RPMI8226 (cell line): ENCODE data around the gene EIF3B.
"Not testable (repeated sequence)": the region's sequence is repeated elsewhere in the genome, so short reads cannot be mapped to it uniquely, and the experiment has no call there.

ENCODE experiments used
- DNase-seq: peaks from one replicate; pipeline ENCODE4 v3.0.0-alpha.2; 2015

Gene EIF3B

GRCh38 chr7:2350055-2350454 lies 4.6 kb upstream of the EIF3B start:
- DNase-seq: no peak

- no peak for DNase-seq
These were observed 3.8 kb upstream of the EIF3B start for GRCh38 chr7:2350861-2351260.

- no peak for DNase-seq
These were observed 1.3 kb upstream of the EIF3B start for GRCh38 chr7:2353113-2353935.

- DNase-seq: peak; percentile 95
These were observed 766 bp upstream of the EIF3B start for GRCh38 chr7:2353936-2354185.

DNA sequence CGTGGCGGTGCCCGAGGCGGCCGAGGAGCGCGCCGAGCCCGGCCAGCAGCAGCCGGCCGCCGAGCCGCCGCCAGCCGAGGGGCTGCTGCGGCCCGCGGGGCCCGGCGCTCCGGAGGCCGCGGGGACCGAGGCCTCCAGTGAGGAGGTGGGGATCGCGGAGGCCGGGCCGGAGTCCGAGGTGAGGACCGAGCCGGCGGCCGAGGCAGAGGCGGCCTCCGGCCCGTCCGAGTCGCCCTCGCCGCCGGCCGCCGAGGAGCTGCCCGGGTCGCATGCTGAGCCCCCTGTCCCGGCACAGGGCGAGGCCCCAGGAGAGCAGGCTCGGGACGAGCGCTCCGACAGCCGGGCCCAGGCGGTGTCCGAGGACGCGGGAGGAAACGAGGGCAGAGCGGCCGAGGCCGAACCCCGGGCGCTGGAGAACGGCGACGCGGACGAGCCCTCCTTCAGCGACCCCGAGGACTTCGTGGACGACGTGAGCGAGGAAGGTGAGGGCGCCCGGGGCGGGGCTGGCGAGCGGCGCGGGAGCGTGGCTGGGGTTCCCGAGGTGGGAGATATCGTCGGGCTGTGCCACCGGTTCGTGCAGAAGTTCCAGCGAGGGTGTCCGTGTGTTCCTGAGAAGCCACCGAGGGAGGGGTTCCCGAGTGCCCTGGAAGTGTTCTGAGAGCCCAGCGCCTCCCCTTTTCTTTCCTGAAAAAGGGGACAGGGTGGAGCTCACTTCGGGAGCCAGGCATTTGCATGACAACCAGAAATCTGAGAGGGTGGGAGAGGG lies 495 bp downstream of the EIF3B start:
- peak; percentile 34 for DNase-seq

DNA sequence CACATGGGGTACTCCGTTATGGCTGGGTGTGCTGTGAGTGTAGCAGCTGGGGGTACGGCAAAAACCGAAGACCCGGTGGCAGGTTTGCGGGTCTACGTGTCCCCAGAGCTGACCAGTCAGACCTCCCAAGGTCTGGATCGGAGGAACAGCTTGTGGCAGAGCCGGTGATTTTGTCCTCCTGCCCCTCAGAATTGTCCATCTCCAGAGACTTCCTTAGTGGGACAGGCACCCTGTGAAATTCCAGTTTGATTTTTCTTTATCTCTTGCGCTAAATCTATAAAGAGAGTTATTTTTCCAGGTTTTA lies 1.0 kb downstream of the EIF3B start:
- no peak for DNase-seq

GRCh38 chr7:2357165-2357564 lies 2.5 kb downstream of the EIF3B start:
- no peak for DNase-seq

- no peak for DNase-seq
These were observed 2.9 kb downstream of the EIF3B start for GRCh38 chr7:2357571-2357970.

GRCh38 chr7:2358968-2359527 lies 4.4 kb downstream of the EIF3B start:
- no peak for DNase-seq

DNA sequence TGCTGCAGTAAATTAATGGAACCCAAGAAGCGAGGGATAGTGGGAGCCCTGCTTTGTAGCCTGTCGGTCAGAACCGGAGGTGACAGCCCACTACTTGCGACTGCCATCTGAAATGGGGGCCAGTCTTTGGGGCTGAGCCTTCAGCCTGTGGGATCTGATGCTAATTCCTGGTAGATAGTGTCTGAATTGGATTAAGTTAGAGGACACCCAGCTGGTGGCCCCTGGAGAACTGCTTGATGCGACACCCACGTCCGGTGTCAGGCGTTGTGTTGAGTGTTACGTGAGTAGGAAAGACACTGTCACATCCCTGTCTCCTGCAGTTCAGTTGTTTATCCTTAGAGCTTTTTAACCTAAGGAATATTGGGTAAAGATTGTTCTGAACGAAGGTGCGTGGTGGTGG lies 5.0 kb downstream of the EIF3B start:
- no peak for DNase-seq

DNA sequence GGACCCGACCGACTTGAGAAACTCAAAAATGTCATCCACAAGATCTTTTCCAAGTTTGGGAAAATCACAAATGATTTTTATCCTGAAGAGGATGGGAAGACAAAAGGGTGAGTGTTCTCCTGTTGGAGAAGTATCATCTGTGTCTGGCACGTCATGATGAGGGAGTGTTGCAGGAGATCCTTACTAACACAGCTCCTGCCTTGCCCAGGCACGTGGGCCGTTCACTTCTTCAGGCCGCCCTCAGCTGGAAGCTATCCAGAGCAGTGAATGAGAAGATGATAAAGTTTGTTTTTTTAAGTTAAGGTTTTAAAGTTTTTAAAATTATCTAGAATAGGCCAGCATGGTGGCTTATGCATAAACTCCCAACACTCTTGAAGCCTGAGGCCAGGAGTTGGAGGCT lies 6.2 kb downstream of the EIF3B start:
- DNase-seq: no peak

DNA sequence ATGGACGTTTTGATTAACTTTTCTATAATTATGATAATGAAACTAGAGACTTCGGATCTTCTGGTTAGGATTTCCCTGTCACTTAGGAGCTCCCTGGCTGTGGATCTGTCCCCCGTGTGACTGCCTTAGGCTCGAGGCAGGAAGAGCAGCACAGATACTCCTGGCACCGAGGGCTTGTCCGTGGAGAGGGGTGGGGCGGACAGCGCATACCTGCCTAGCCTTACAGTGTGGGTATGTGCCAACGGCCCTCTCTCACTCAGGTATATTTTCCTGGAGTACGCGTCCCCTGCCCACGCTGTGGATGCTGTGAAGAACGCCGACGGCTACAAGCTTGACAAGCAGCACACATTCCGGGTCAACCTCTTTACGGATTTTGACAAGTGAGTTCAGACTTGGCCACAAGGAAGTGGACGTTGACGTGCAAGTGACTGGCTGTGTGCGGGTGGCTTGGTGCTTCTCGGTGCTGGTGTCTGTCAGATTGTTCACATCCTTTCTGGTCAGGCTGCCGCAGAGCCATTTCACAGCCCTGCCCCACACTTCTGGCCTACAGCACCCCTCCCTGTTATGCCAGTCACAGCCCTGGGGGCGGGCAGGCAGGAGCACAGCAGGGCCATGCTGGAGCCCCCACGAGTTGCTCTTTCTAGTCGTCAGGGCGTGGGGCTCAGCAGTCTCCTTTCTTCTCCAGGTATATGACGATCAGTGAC lies 7.9 kb downstream of the EIF3B start:
- no peak for DNase-seq

DNA sequence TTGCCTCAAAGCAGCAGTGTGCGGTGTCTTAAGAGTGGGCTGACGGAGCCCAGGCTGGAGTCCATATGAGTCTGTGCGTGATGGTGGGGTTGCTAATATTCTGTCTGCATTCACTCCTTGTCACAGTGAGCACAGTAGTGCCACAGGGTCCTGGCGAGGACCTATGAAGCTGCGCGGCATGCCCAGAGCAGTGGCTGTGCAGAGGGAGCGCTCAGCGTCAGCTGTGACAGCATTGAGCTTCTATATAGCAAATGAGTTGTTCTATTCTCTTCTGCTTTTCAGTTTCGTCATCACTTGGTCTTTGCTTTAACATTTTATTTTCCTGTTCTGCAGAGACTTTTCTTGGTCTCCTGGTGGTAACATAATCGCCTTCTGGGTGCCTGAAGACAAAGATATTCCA lies 14.5 kb downstream of the EIF3B start:
- DNase-seq: no peak

- no peak for DNase-seq
These were observed 16.7 kb downstream of the EIF3B start for GRCh38 chr7:2371329-2371728.

DNA sequence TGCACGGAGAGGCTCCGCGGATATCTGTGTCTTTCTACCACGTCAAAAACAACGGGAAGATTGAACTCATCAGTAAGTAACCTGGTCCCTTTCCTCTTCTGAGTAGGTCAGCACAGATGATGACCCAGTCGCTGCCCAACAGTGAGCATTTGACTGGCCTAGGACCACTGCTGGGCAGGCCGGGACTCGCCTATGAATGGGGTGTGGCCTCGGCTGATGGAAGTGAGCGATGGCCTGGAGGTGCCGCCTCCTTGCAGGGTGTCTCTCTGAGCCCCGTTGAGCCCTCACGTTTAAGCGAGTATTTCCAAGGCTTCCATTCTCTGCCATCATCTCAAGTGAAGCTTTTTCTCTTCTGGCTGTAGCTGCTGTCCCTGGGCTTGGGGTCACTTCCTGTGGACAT lies 18.1 kb downstream of the EIF3B start:
- DNase-seq: no peak

GRCh38 chr7:2373124-2373556 lies 18.5 kb downstream of the EIF3B start:
- DNase-seq: no peak

GRCh38 chr7:2373646-2374045 lies 19.0 kb downstream of the EIF3B start:
- DNase-seq: no peak

DNA sequence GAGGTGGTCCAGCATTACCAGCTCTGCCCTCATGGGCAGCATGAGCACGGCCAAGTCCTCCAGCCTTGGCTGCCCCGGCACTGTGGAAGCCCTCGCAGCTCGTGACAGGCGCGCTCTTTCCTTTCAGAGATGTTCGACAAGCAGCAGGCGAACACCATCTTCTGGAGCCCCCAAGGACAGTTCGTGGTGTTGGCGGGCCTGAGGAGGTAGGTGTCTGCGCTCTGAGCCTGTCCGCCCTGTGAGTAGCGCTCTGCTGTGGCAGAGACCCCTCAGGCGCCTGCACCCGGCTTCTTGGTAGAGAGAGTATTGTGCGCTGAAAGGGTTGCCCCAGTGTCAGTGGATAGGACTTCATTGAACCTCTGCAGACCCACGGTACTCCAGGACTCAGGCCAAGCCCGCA lies 19.8 kb downstream of the EIF3B start:
- DNase-seq: no peak

DNA sequence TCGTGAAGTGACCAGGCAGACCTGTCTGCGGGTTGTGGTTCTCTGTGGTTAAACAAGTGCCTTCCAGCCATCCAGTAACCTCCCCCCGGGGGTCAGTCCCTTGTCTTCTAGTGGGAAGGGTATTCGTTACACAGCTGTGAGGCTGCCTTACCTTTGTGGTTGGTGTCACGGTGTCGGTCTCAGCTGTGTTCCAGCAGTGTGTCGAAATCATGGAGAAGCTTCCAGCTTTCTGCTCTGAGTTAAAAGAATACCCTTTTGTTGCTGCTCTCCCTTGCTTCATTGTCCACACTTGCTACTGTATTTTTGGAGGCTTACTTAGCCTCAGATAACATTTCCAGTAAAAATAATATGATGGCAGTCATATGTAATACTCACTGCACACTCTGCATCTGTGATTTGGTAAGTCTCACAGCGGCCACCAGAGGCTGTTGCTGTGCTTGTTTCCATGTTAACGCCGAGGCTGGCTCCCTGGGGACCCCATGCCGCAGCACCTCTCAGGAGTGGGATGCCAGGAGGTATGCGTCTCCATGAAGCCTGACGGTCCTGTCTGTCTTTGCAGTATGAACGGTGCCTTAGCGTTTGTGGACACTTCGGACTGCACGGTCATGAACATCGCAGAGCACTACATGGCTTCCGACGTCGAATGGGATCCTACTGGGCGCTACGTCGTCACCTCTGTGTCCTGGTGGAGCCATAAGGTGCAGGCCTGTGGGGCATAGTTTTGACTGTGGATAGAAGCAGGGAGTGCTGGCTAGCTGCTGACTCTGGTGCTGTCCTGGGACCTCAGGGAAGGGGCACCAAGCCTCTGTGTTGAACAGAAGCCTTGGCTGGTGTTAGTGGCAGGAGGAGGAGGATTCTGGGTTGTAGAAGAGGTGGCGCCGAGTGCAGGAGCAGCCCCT lies 20.5 kb downstream of the EIF3B start:
- DNase-seq: no peak

- DNase-seq: no peak
These were observed 21.9 kb downstream of the EIF3B start for GRCh38 chr7:2376351-2377154.

- not testable (repeated sequence) for DNase-seq
These were observed 22.9 kb downstream of the EIF3B start for GRCh38 chr7:2377492-2377891.

GRCh38 chr7:2378125-2378524 lies 23.5 kb downstream of the EIF3B start:
- not testable (repeated sequence) for DNase-seq
